Tibial nerve (tissue), 4 donors: ENCODE results near the gene ADCY10.

Source experiments
- EP300 ChIP-seq, 2 donors: sonication (generic); formaldehyde crosslinking; IDR thresholded peaks; one replicate each; pipeline ENCODE4 v1.6.1; 2017; ENCODE audit warnings: antibody characterized with exemption in 2 of 2, mild to moderate bottlenecking in 1 of 2
- POLR2A ChIP-seq, 2 donors: fragments of 450-650 bp; IDR thresholded peaks; one replicate each; pipeline ENCODE4 v1.6.1; 2017; ENCODE audit warnings: antibody characterized with exemption in 2 of 2, mild to moderate bottlenecking in 2 of 2, moderate library complexity in 2 of 2
- TF ChIP-seq, protein P1 (sequence below), 5 experiments: fragments of 200-600 bp in 3 of 5; fragments of 450-650 bp in 2 of 5; sonication (generic) in 3 of 5; IDR thresholded peaks; one replicate each; pipeline ENCODE4 v1.5.1; 2016 to 2019; ENCODE audit warnings: antibody characterized with exemption in 5 of 5, mild to moderate bottlenecking in 3 of 5, moderate library complexity in 2 of 5

DNA sequence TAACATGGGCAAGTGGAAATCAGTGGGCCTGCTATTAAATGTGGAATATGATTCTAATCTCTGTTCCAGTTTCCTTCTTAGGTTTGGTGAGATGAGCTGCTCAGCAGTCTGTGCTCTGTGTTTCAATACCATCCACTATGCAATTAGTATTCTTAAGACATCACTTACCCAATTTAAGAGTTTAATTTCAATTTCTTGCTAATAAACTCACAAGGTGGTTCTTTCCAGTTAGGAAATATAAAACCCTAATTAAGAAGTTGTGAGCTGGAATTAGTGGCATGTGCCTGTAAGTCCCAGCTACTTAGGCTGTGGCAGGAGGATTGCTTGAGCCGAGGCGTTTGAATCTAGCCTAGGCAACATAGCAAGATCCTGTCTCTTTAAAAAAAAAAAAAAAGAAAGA is 140.4 kb downstream of the ADCY10 start:
- TF ChIP-seq, protein P1, sequence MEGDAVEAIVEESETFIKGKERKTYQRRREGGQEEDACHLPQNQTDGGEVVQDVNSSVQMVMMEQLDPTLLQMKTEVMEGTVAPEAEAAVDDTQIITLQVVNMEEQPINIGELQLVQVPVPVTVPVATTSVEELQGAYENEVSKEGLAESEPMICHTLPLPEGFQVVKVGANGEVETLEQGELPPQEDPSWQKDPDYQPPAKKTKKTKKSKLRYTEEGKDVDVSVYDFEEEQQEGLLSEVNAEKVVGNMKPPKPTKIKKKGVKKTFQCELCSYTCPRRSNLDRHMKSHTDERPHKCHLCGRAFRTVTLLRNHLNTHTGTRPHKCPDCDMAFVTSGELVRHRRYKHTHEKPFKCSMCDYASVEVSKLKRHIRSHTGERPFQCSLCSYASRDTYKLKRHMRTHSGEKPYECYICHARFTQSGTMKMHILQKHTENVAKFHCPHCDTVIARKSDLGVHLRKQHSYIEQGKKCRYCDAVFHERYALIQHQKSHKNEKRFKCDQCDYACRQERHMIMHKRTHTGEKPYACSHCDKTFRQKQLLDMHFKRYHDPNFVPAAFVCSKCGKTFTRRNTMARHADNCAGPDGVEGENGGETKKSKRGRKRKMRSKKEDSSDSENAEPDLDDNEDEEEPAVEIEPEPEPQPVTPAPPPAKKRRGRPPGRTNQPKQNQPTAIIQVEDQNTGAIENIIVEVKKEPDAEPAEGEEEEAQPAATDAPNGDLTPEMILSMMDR (IDR thresholded peaks at IDR 0.05): no peak
- TF ChIP-seq POLR2A (IDR thresholded peaks at IDR 0.05): no peak
- no peak for TF ChIP-seq EP300 (IDR thresholded peaks at IDR 0.05)
